Testis (tissue), 3 donors: ENCODE measurements around the gene TPST1. TPM values are rescaled to one million over a fixed set of nuclear protein-coding genes. Genes with fewer than 3 reads are reported as not detected.

Experiments
- DNase-seq: peaks from one replicate; pipeline ENCODE4 v3.0.0-alpha.2; 2019
- H3K27ac ChIP-seq, 2 donors: fragments of 200-600 bp; sonication (generic); one replicate each; pipeline ENCODE4 v1.5.1; 2019
- H3K27me3 ChIP-seq: fragments of 200-600 bp; sonication (generic); one replicate; pipeline ENCODE4 v1.5.1; 2019
- H3K36me3 ChIP-seq: fragments of 200-600 bp; sonication (generic); one replicate; pipeline ENCODE4 v1.5.1; 2017; ENCODE audit warnings: low read depth; ENCODE audit errors: missing control alignments
- H3K4me1 ChIP-seq: fragments of 200-600 bp; sonication (generic); one replicate; pipeline ENCODE4 v1.5.1; 2019
- H3K4me3 ChIP-seq, 2 donors: fragments of 200-600 bp; sonication (generic); one replicate each; pipeline ENCODE4 v1.5.1; 2017 to 2019
- H3K9me3 ChIP-seq: fragments of 200-600 bp; sonication (generic); one replicate; pipeline ENCODE4 v1.5.1; 2017
- CTCF ChIP-seq, 3 experiments: fragments of 450-650 bp in 2 of 3; fragments of 200-600 bp in 1 of 3; sonication (generic) in 1 of 3; IDR thresholded peaks; one replicate each; pipeline ENCODE4 v1.5.1; 2016 to 2019; ENCODE audit warnings: antibody characterized with exemption in 3 of 3, mild to moderate bottlenecking in 2 of 3, moderate library complexity in 1 of 3
- POLR2A ChIP-seq: fragments of 450-650 bp; IDR thresholded peaks from one replicate; pipeline ENCODE4 v1.6.1; 2017; ENCODE audit warnings: antibody characterized with exemption, mild to moderate bottlenecking, moderate library complexity
- WGBS, 2 donors: methylation state at CpG; one replicate each; pipeline ENCODE4 v1.1.5; 2018; 5-methylcytosine and 5-hydroxymethylcytosine counted together
- intact Hi-C: fragments of 100-400 bp; cut with DNase I; formaldehyde crosslinking; loops from one replicate; pipeline ENCODE4 v1.15.1; 2023; ENCODE audit warnings: low total_unique reads
- polyA plus RNA-seq: library from polyadenylated mRNA; stranded (reverse); fragments of 350-450 nt; fragmentation: Illumina TruSeq; extraction: RNeasy Lipid Tissue Mini Kit (QIAGEN cat#74804); gene quantifications from one replicate; pipeline ENCODE4 v1.2.3, GENCODE V29; 2014; ENCODE audit warnings: low read depth, low replicate concordance; ENCODE audit not compliant: insufficient read depth
- total RNA-seq, 2 donors: library from RNA; depleted of rRNA; stranded (reverse); fragments of >200 nt; gene quantifications; one replicate each; pipeline ENCODE4 v1.2.3, GENCODE V29; 2016

Gene TPST1
- total and polyA plus RNA-seq, 3 donors from 2014 or later, result 34.7 to 55.7 (median 40.7) TPM

- no peak for DNase-seq
- TF ChIP-seq POLR2A, result no peak
- no peak for TF ChIP-seq CTCF (IDR thresholded peaks at IDR 0.05)
- H3K9me3 ChIP-seq, result no peaks in the 10 kb centered on the region
- no peaks in the 10 kb centered on the region for H3K36me3 ChIP-seq
- WGBS, 2 donors, result 84 to 89% methylated on average over 1 of the region's 1 CpG
- H3K4me1 ChIP-seq, result peaks cover 7% of the 10 kb centered on the region
- no peaks in the 10 kb centered on the region for H3K27me3 ChIP-seq
- no peak overlapping the region for H3K4me3 ChIP-seq
- intact Hi-C loops, result no loop called here
- H3K27ac ChIP-seq, result no peak overlapping the region
These were observed 128.3 kb downstream of the TPST1 start for GRCh38 chr7:66333443-66333842.

- TF ChIP-seq POLR2A, result no peak
- no peak for TF ChIP-seq CTCF (IDR thresholded peaks at IDR 0.05)
- H3K27ac ChIP-seq, result no peak overlapping the region
- H3K4me1 ChIP-seq, result peaks cover 7% of the 10 kb centered on the region
- no peak for DNase-seq
- no peaks in the 10 kb centered on the region for H3K27me3 ChIP-seq
- H3K9me3 ChIP-seq, result no peaks in the 10 kb centered on the region
- WGBS, 2 donors, result 90 to 94% methylated on average over 6 of the region's 6 CpGs
- H3K4me3 ChIP-seq, result no peak overlapping the region
- intact Hi-C loops, result no loop called here
- no peaks in the 10 kb centered on the region for H3K36me3 ChIP-seq
These were observed 130.2 kb downstream of the TPST1 start for GRCh38 chr7:66335318-66335717.

GRCh38 chr7:66336760-66337159, 131.6 kb downstream of the TPST1 start:
- intact Hi-C loops, result no loop called here
- Histone ChIP-seq H3K4me3 (no peak overlapping the region), H3K36me3 (no peaks in the 10 kb centered on the region), H3K27me3 (no peaks in the 10 kb centered on the region), H3K9me3 (no peaks in the 10 kb centered on the region), H3K4me1 (no peaks in the 10 kb centered on the region), H3K27ac (no peak overlapping the region)
- TF ChIP-seq POLR2A (no peak), CTCF (IDR thresholded peaks at IDR 0.05) (no peak)
- DNase-seq, result no peak

- H3K4me1 ChIP-seq, result no peaks in the 10 kb centered on the region
- TF ChIP-seq CTCF (IDR thresholded peaks at IDR 0.05) (no peak), POLR2A (no peak)
- 89 to 100% methylated on average over 1 of the region's 1 CpG for whole genome bisulfite sequencing, 2 donors
- H3K27me3 ChIP-seq, result no peaks in the 10 kb centered on the region
- H3K4me3 ChIP-seq, result no peak overlapping the region
- no peak for DNase-seq
- no peaks in the 10 kb centered on the region for H3K9me3 ChIP-seq
- H3K27ac ChIP-seq, result no peak overlapping the region
- intact Hi-C loops, result no loop called here
- no peaks in the 10 kb centered on the region for H3K36me3 ChIP-seq
These were observed 134.0 kb downstream of the TPST1 start for GRCh38 chr7:66339141-66339540.

- no peak for DNase-seq
- 95 to 100% methylated on average over 1 of the region's 1 CpG for WGBS, 2 donors
- no peaks in the 10 kb centered on the region for H3K9me3 ChIP-seq
- TF ChIP-seq CTCF (IDR thresholded peaks at IDR 0.05) (no peak), POLR2A (no peak)
- no peak overlapping the region for H3K4me3 ChIP-seq
- no peak overlapping the region for H3K27ac ChIP-seq
- peaks cover 5% of the 10 kb centered on the region for H3K4me1 ChIP-seq
- no peaks in the 10 kb centered on the region for H3K27me3 ChIP-seq
- intact Hi-C loops, result no loop called here
- H3K36me3 ChIP-seq, result no peaks in the 10 kb centered on the region
These were observed 139.0 kb downstream of the TPST1 start for GRCh38 chr7:66344166-66344565.
